ENCODE data around the gene SLC35F3. TPM values are rescaled to one million over a fixed set of nuclear protein-coding genes. Genes with fewer than 3 reads are reported as not detected.

Gene SLC35F3
- polyA plus RNA-seq, 1 donor = 0.55 TPM

DNA sequence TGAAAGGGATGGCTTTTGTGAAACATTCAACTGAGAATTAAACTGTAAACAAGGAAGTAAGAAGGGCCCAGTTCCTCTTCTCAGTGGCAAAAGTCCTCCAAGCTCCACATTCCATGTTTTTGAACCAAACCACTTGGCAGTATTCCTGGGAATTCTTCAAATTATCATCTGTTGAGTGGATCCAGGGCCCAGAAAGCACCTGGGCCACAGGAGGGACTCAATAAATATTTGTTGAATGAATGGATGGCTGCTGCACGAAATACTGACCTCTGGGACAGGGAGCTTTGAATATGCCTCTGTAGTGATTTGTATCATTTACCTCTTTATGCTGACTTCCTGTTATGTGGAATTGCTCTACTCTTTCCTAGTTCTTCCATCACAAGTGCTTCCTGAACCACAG is 4.7 kb downstream of the SLC35F3 start:
- WGBS (ENCODE audit: insufficient coverage, low lambda C conversion rate) = no CpG with 5 or more reads among the region's 1 CpG
- H3K36me3 ChIP-seq (ENCODE audit: control insufficient read depth, insufficient read depth, low read length) = no peaks in the 10 kb centered on the region
- H3K9me3 ChIP-seq (ENCODE audit: control insufficient read depth, low read depth, low read length) = no peaks in the 10 kb centered on the region
- H3K27me3 ChIP-seq (ENCODE audit: control insufficient read depth, insufficient read depth, low read length) = peaks cover 23% of the 10 kb centered on the region
- no peak overlapping the region for H3K4me3 ChIP-seq (ENCODE audit: low read length)
- DNase-seq = no peak
- no peaks in the 10 kb centered on the region for H3K4me1 ChIP-seq (ENCODE audit: control insufficient read depth, insufficient read depth, low read length)
- no peak overlapping the region for H3K27ac ChIP-seq (ENCODE audit: low read length)

DNA sequence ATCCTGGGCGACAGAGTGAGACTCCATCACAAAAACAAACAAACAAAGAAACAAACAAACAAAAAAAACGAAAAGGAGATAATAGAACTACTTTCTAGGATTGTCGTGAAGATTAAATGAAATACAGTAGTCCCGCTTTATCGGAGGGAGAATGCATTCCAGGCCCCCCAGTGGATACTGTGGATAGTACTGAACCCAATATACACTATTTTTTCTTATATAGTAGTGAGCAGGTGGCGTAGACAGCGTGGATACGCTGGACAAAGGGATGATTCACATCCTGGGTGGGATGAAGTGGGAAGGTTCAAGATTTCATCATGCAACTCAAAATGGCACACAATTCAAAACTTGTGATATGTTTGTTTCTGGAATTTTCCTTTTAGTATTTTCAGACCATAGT is 8.0 kb downstream of the SLC35F3 start:
- no peaks in the 10 kb centered on the region for H3K9me3 ChIP-seq (ENCODE audit: control insufficient read depth, low read depth, low read length)
- no peaks in the 10 kb centered on the region for H3K36me3 ChIP-seq (ENCODE audit: control insufficient read depth, insufficient read depth, low read length)
- WGBS (ENCODE audit: insufficient coverage, low lambda C conversion rate) = 91% methylated on average over 4 of the region's 8 CpGs
- no peak overlapping the region for H3K4me3 ChIP-seq (ENCODE audit: low read length)
- H3K27me3 ChIP-seq (ENCODE audit: control insufficient read depth, insufficient read depth, low read length) = no peaks in the 10 kb centered on the region
- DNase-seq = no peak
- H3K4me1 ChIP-seq (ENCODE audit: control insufficient read depth, insufficient read depth, low read length) = no peaks in the 10 kb centered on the region
- H3K27ac ChIP-seq (ENCODE audit: low read length) = no peak overlapping the region

DNA sequence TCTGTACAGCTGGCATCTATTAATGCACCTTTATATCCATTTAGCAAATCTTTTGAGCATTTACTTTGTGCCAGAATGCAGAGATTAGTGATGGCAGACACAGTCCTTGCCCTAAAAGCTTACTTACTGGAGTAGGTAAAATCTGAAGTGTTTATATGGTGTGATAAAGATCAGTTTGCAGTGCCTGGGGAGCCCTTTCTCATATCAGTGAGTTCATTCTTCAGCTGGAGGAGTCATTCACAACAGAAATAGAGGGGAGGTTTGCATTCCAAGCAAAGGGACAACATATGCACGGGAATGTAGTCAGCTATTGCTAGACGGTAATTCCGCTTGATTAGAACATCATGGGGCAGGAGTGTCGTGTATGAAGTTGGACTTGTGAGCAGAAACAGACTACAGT is 8.4 kb downstream of the SLC35F3 start:
- no peaks in the 10 kb centered on the region for H3K27me3 ChIP-seq (ENCODE audit: control insufficient read depth, insufficient read depth, low read length)
- no peaks in the 10 kb centered on the region for H3K4me1 ChIP-seq (ENCODE audit: control insufficient read depth, insufficient read depth, low read length)
- WGBS (ENCODE audit: insufficient coverage, low lambda C conversion rate) = no CpG with 5 or more reads among the region's 4 CpGs
- DNase-seq = no peak
- no peaks in the 10 kb centered on the region for H3K9me3 ChIP-seq (ENCODE audit: control insufficient read depth, low read depth, low read length)
- H3K27ac ChIP-seq (ENCODE audit: low read length) = no peak overlapping the region
- H3K36me3 ChIP-seq (ENCODE audit: control insufficient read depth, insufficient read depth, low read length) = no peaks in the 10 kb centered on the region
- no peak overlapping the region for H3K4me3 ChIP-seq (ENCODE audit: low read length)

DNA sequence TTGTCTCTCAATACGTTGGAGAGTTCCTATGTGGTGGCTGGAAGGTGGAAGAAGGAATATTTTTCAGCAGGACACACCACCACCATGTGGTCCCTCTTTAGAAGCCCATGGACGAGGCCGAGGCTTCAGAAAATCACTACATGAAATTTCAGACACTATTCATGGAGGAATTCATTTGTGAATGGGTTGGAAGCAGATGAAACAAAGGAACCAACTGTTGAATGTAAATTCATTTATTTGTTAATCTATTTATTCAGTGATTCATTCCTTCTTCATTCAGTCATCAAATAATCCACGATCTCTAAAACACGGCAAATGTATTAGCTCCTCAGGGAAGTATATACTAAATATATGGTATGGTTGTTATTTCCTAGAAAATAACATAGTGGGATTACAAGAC is 12.2 kb downstream of the SLC35F3 start:
- Histone ChIP-seq H3K27me3 (ENCODE audit: control insufficient read depth, insufficient read depth, low read length) (no peaks in the 10 kb centered on the region), H3K27ac (ENCODE audit: low read length) (no peak overlapping the region), H3K4me3 (ENCODE audit: low read length) (no peak overlapping the region), H3K4me1 (ENCODE audit: control insufficient read depth, insufficient read depth, low read length) (no peaks in the 10 kb centered on the region), H3K9me3 (ENCODE audit: control insufficient read depth, low read depth, low read length) (no peaks in the 10 kb centered on the region), H3K36me3 (ENCODE audit: control insufficient read depth, insufficient read depth, low read length) (no peaks in the 10 kb centered on the region)
- WGBS (ENCODE audit: insufficient coverage, low lambda C conversion rate) = no CpG with 5 or more reads among the region's 5 CpGs
- no peak for DNase-seq

DNA sequence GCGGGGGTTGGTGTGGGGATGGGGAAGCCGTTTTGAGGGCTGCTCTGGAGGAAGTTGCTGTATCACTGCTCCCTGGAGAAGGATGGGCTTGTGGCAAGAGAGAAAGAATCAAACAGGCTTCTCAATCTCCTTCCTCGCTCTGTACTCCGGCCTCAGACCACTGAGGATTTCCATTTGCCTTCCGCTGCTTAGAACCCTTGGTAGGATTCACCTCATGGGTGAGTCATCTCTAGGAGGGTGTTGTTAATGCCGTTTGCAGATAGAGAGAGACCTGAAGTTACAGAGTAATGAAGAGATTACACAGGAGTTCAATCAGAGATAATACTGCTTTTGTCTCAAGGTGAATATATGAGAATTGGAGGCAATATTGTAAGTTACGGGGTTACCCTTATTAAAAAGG is 15.3 kb downstream of the SLC35F3 start:
- Histone ChIP-seq H3K36me3 (ENCODE audit: control insufficient read depth, insufficient read depth, low read length) (no peaks in the 10 kb centered on the region), H3K4me1 (ENCODE audit: control insufficient read depth, insufficient read depth, low read length) (no peaks in the 10 kb centered on the region), H3K4me3 (ENCODE audit: low read length) (no peak overlapping the region), H3K27me3 (ENCODE audit: control insufficient read depth, insufficient read depth, low read length) (no peaks in the 10 kb centered on the region), H3K9me3 (ENCODE audit: control insufficient read depth, low read depth, low read length) (no peaks in the 10 kb centered on the region), H3K27ac (ENCODE audit: low read length) (no peak overlapping the region)
- WGBS (ENCODE audit: insufficient coverage, low lambda C conversion rate) = 31% methylated on average over 2 of the region's 7 CpGs
- no peak for DNase-seq

DNA sequence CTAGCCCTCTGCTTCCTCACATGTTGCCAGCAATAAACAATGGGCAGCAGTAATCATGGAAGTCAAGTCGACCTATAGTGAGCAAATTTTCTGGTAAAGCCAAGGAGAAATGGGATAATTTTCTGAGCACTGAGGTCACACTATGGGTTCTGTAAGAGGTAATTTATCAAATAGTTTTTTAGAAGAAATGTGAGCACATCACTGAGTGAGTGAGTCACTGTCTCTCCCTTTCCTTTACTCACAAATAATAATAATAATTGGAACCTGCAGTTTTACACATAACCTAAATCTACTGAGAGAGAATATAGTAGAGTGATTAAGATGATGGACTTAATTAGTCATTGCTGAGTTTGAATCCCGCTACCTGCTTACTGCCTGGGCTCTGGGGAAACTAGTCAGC is 23.6 kb downstream of the SLC35F3 start:
- Histone ChIP-seq H3K27ac (ENCODE audit: low read length) (no peak overlapping the region), H3K4me1 (ENCODE audit: control insufficient read depth, insufficient read depth, low read length) (no peaks in the 10 kb centered on the region), H3K9me3 (ENCODE audit: control insufficient read depth, low read depth, low read length) (no peaks in the 10 kb centered on the region), H3K27me3 (ENCODE audit: control insufficient read depth, insufficient read depth, low read length) (no peaks in the 10 kb centered on the region), H3K4me3 (ENCODE audit: low read length) (no peak overlapping the region), H3K36me3 (ENCODE audit: control insufficient read depth, insufficient read depth, low read length) (no peaks in the 10 kb centered on the region)
- DNase-seq = no peak
- no CpG with 5 or more reads among the region's 2 CpGs for WGBS (ENCODE audit: insufficient coverage, low lambda C conversion rate)

DNA sequence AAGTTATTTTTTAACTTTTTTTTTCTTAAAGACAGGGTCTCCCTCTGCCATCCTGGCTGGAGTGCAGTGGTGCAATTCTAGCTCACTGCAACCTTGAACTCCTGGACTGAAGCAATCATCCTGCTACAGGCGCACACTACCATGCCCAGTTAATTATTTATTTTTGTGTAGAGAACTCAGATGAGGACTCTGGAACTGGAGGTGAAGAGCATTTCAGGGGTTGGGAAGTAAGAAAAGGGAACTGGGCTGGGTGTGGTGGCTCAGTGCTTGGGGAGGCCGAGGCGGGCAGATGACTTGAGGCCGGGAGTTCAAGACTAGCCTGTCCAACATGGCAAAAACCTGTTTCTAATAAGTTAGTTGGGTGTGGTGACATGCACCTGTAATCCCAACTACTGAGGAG is 28.9 kb downstream of the SLC35F3 start:
- H3K27me3 ChIP-seq (ENCODE audit: control insufficient read depth, insufficient read depth, low read length) = no peaks in the 10 kb centered on the region
- H3K9me3 ChIP-seq (ENCODE audit: control insufficient read depth, low read depth, low read length) = no peaks in the 10 kb centered on the region
- no peak overlapping the region for H3K27ac ChIP-seq (ENCODE audit: low read length)
- no CpG with 5 or more reads among the region's 4 CpGs for WGBS (ENCODE audit: insufficient coverage, low lambda C conversion rate)
- no peak overlapping the region for H3K4me3 ChIP-seq (ENCODE audit: low read length)
- peak; percentile 69 to 80 for DNase-seq
- H3K36me3 ChIP-seq (ENCODE audit: control insufficient read depth, insufficient read depth, low read length) = no peaks in the 10 kb centered on the region
- H3K4me1 ChIP-seq (ENCODE audit: control insufficient read depth, insufficient read depth, low read length) = peaks cover 7% of the 10 kb centered on the region

DNA sequence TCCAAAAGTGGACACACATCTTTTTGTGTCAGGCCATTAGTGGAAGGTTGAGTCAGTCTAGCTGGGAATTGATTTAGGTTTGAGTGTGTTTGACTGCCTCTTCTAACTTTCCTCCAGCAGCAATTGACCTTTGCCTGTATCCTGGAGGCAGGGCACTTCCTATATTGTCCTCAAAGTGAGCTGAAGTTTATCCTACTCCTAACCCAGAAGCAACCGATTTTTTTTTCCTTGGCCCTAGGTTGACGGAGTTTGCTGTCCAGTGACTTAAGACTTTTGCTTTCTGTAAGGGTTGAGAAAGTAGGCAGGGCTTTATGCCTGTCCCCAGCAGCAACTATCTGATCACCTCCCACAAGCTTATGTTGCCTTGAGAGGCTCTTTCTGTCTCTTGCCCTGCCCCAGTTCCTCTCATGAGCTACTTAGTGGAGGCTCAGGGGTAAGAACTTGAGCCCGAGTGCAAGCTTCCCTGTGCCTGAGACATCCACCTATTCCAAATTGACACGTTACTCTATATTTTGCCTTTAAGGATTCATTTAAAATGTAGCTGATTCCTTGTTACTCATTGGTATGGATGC is 30.9 kb downstream of the SLC35F3 start:
- peak; percentile 35 to 62 for DNase-seq
- Histone ChIP-seq H3K36me3 (ENCODE audit: control insufficient read depth, insufficient read depth, low read length) (no peaks in the 10 kb centered on the region), H3K9me3 (ENCODE audit: control insufficient read depth, low read depth, low read length) (no peaks in the 10 kb centered on the region), H3K4me3 (ENCODE audit: low read length) (no peak overlapping the region), H3K4me1 (ENCODE audit: control insufficient read depth, insufficient read depth, low read length) (peaks cover 7% of the 10 kb centered on the region), H3K27me3 (ENCODE audit: control insufficient read depth, insufficient read depth, low read length) (peaks cover 2% of the 10 kb centered on the region), H3K27ac (ENCODE audit: low read length) (no peak overlapping the region)
- 63% methylated on average over 2 of the region's 4 CpGs for WGBS (ENCODE audit: insufficient coverage, low lambda C conversion rate)

DNA sequence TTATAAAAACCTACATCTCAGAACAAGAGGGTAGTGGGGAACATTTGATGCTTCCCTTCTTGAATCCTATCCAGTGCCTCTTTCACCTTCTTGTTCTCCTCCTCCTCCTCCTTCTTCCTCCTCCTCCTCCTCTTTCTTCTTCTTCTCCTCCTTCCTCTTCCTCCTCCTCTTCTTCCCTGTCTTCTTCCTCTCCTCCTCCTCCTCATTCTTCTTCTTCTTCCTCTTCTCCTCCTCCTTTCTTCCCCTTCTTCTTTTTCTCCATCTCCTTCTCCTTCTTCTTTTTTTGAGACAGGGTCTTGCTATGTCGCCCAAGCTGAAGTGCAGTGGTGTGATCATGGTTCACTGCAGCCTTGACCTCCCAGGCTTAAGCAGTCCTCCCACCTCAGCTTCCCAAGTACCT is 31.9 kb downstream of the SLC35F3 start:
- no peaks in the 10 kb centered on the region for H3K9me3 ChIP-seq (ENCODE audit: control insufficient read depth, low read depth, low read length)
- H3K36me3 ChIP-seq (ENCODE audit: control insufficient read depth, insufficient read depth, low read length) = no peaks in the 10 kb centered on the region
- no CpG with 5 or more reads among the region's 1 CpG for WGBS (ENCODE audit: insufficient coverage, low lambda C conversion rate)
- peaks cover 7% of the 10 kb centered on the region for H3K4me1 ChIP-seq (ENCODE audit: control insufficient read depth, insufficient read depth, low read length)
- no peak for DNase-seq
- H3K4me3 ChIP-seq (ENCODE audit: low read length) = no peak overlapping the region
- peaks cover 2% of the 10 kb centered on the region for H3K27me3 ChIP-seq (ENCODE audit: control insufficient read depth, insufficient read depth, low read length)
- H3K27ac ChIP-seq (ENCODE audit: low read length) = no peak overlapping the region

DNA sequence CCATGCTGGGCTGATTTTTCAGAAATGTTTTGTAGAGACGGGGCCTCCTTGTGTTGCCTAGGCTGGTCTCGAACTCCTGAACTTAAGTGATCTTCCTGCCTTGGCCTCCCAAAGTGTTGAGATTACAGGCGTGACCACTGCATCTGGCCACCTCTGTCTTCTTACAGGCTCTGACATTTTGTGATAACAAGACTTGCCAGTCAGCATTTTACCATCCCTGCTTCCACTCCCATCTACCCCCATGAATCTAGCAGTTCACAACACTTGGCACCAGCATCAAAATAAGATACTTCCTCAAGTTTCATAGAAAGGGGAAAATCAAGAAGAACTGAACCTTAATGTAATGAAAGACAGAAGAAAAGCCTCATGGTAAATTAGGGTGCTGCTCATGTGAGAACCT is 32.4 kb downstream of the SLC35F3 start:
- no CpG with 5 or more reads among the region's 3 CpGs for WGBS (ENCODE audit: insufficient coverage, low lambda C conversion rate)
- peaks cover 7% of the 10 kb centered on the region for H3K4me1 ChIP-seq (ENCODE audit: control insufficient read depth, insufficient read depth, low read length)
- DNase-seq = no peak
- no peak overlapping the region for H3K4me3 ChIP-seq (ENCODE audit: low read length)
- no peak overlapping the region for H3K27ac ChIP-seq (ENCODE audit: low read length)
- no peaks in the 10 kb centered on the region for H3K9me3 ChIP-seq (ENCODE audit: control insufficient read depth, low read depth, low read length)
- H3K36me3 ChIP-seq (ENCODE audit: control insufficient read depth, insufficient read depth, low read length) = no peaks in the 10 kb centered on the region
- H3K27me3 ChIP-seq (ENCODE audit: control insufficient read depth, insufficient read depth, low read length) = peaks cover 2% of the 10 kb centered on the region

DNA sequence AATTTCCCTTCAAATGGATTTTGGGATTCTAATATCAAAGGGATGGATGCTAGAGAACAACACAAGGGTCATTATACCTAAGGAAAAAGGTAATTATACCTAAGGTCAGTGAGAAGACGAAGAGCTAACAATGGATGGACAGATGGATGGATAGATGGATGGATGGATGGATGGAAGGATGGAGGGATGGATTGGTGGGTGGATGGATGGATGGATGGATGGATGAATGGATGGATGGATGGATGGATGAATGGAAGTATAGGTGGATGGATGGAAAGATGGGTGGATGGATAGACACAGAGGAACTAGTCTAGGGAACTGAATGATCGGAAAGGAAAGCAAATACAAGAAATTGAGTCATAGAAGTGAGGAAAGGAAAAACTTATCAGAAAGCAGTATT is 34.0 kb downstream of the SLC35F3 start:
- H3K27ac ChIP-seq (ENCODE audit: low read length) = no peak overlapping the region
- no peak overlapping the region for H3K4me3 ChIP-seq (ENCODE audit: low read length)
- WGBS (ENCODE audit: insufficient coverage, low lambda C conversion rate) = 100% methylated on average over 2 of the region's 2 CpGs
- peaks cover 7% of the 10 kb centered on the region for H3K4me1 ChIP-seq (ENCODE audit: control insufficient read depth, insufficient read depth, low read length)
- peaks cover 2% of the 10 kb centered on the region for H3K27me3 ChIP-seq (ENCODE audit: control insufficient read depth, insufficient read depth, low read length)
- no peaks in the 10 kb centered on the region for H3K36me3 ChIP-seq (ENCODE audit: control insufficient read depth, insufficient read depth, low read length)
- no peaks in the 10 kb centered on the region for H3K9me3 ChIP-seq (ENCODE audit: control insufficient read depth, low read depth, low read length)
- DNase-seq = no peak

Data from large intestine (tissue), 3 donors.